HepG2 (cell line): ENCODE results near the gene ESPN. TPM values are rescaled to one million over a fixed set of nuclear protein-coding genes. Genes with fewer than 3 reads are reported as not detected.

Experiments used
- CEBPG ChIP-seq: IDR thresholded peaks from 2 replicates; pipeline ENCODE4 v1.6.1; 2016
- ELF3 ChIP-seq: IDR thresholded peaks from 2 replicates; pipeline ENCODE4 v1.6.1; 2016; ENCODE audit warnings: missing genetic modification reagents, missing compliant biosample characterization
- ELF4 ChIP-seq: sonication (generic); formaldehyde crosslinking; IDR thresholded peaks from 2 replicates; pipeline ENCODE4 v1.5.0; 2020; ENCODE audit warnings: missing genetic modification reagents, mild to moderate bottlenecking, moderate library complexity, borderline replicate concordance
- HDAC6 ChIP-seq: fragments of 200-600 bp; sonication (generic); IDR thresholded peaks from 2 replicates; pipeline ENCODE4 v1.7.0; 2017; ENCODE audit warnings: mild to moderate bottlenecking, antibody characterized with exemption, low read length, low read depth
- KAT8 ChIP-seq: IDR thresholded peaks from 2 replicates; pipeline ENCODE4 v1.6.1; 2016; ENCODE audit warnings: missing genetic modification reagents, missing compliant biosample characterization
- MAFF ChIP-seq: IDR thresholded peaks from 2 replicates; pipeline ENCODE4 v1.6.1; 2011; ENCODE audit warnings: low read depth, low read length, improper control_type of control experiment
- MEIS1 ChIP-seq: sonication (generic); formaldehyde crosslinking; IDR thresholded peaks from 2 replicates; pipeline ENCODE4 v1.9.0; 2021; ENCODE audit warnings: mild to moderate bottlenecking, missing genetic modification reagents, moderate library complexity, borderline replicate concordance
- MTF2 ChIP-seq: sonication (generic); formaldehyde crosslinking; IDR thresholded peaks from 2 replicates; pipeline ENCODE4 v1.5.0; 2020; ENCODE audit warnings: missing genetic modification reagents, borderline replicate concordance
- MXI1 ChIP-seq: IDR thresholded peaks from 3 replicates; pipeline ENCODE4 v1.6.1; 2012; ENCODE audit warnings: low read depth, low read length, inconsistent platforms, borderline replicate concordance
- NR2F1 ChIP-seq, 2 experiments: fragments of 450-650 bp in 1 of 2; formaldehyde crosslinking in 1 of 2; IDR thresholded peaks; 2 replicates each; pipeline versions ENCODE4 v1.5.0 to v1.6.1; 2016 to 2020; ENCODE audit warnings: mild to moderate bottlenecking in 1 of 2, missing compliant biosample characterization in 1 of 2, missing genetic modification reagents in 1 of 2, moderate library complexity in 1 of 2
- NR2F2 ChIP-seq: IDR thresholded peaks from 2 replicates; pipeline ENCODE4 v1.6.1; 2012; ENCODE audit warnings: low read depth, inconsistent platforms, borderline replicate concordance
- PCBP1 ChIP-seq: fragments of 200-400 bp; formaldehyde crosslinking; IDR thresholded peaks from 2 replicates; pipeline ENCODE4 v1.6.1; 2017; ENCODE audit warnings: mild to moderate bottlenecking, low read depth, low read length, borderline replicate concordance
- SNAPC2 ChIP-seq: sonication (generic); formaldehyde crosslinking; IDR thresholded peaks from 2 replicates; pipeline ENCODE4 v1.8.1; 2022; ENCODE audit warnings: mild to moderate bottlenecking, missing genetic modification reagents
- ZFX ChIP-seq: sonication (generic); formaldehyde crosslinking; IDR thresholded peaks from 2 replicates; pipeline ENCODE4 v1.4.0; 2020; ENCODE audit warnings: mild to moderate bottlenecking, low read depth, missing genetic modification reagents, moderate library complexity
- ZNF337 ChIP-seq: sonication (generic); formaldehyde crosslinking; IDR thresholded peaks from 2 replicates; pipeline ENCODE4 v1.5.1; 2020; ENCODE audit warnings: missing genetic modification reagents, low read depth, mild to moderate bottlenecking, borderline replicate concordance
- ZNF33A ChIP-seq: sonication (generic); formaldehyde crosslinking; IDR thresholded peaks from 2 replicates; pipeline ENCODE4 v1.5.1; 2020; ENCODE audit warnings: missing genetic modification reagents, mild to moderate bottlenecking, moderate library complexity, borderline replicate concordance
- ZNF343 ChIP-seq: sonication (generic); formaldehyde crosslinking; IDR thresholded peaks from 2 replicates; pipeline ENCODE4 v1.4.0; 2020; ENCODE audit warnings: mild to moderate bottlenecking, missing genetic modification reagents
- ZNF350 ChIP-seq: sonication (generic); formaldehyde crosslinking; IDR thresholded peaks from 2 replicates; pipeline ENCODE4 v1.4.0; 2020; ENCODE audit warnings: mild to moderate bottlenecking, low read depth, missing genetic modification reagents, borderline replicate concordance
- ZNF563 ChIP-seq: sonication (generic); formaldehyde crosslinking; IDR thresholded peaks from 2 replicates; pipeline ENCODE4 v1.8.0; 2022; ENCODE audit warnings: mild to moderate bottlenecking, moderate library complexity, missing genetic modification reagents
- ZNF564 ChIP-seq: sonication (generic); formaldehyde crosslinking; IDR thresholded peaks from 2 replicates; pipeline ENCODE4 v1.8.1; 2023; ENCODE audit warnings: mild to moderate bottlenecking, missing genetic modification reagents
- polyA plus RNA-seq, 8 experiments: library from polyadenylated mRNA; depleted of rRNA in 3 of 8; stranded (reverse) in 7 of 8; unstranded in 1 of 8; fragments of >200 nt; fragmentation: Illumina TruSeq in 4 of 8; extraction: Trizol in 4 of 8; gene quantifications; 2 replicates each; pipeline versions ENCODE4 v1.2.1 to v1.2.3, GENCODE V29; 2011 to 2016; ENCODE audit warnings: low read depth in 4 of 8, missing spikeins in 1 of 8, mixed read lengths in 1 of 8; ENCODE audit not compliant: insufficient read depth in 1 of 8
- total RNA-seq, 5 experiments: library from RNA; depleted of rRNA; stranded (reverse); fragments of >200 nt; fragmentation: Illumina TruSeq; extraction: Trizol; gene quantifications; 2 replicates each; pipeline ENCODE4 v1.2.3, GENCODE V29; 2016; ENCODE audit warnings: low read depth in 1 of 5
- TF ChIP-seq, protein P1 (sequence below): sonication (generic); formaldehyde crosslinking; IDR thresholded peaks from 2 replicates; pipeline ENCODE4 v1.4.0; 2020; ENCODE audit warnings: missing genetic modification reagents
- TF ChIP-seq, protein P2 (sequence below), 2 experiments: fragments of 450-650 bp in 1 of 2; sonication (generic) in 1 of 2; formaldehyde crosslinking; IDR thresholded peaks; 2 replicates each; pipeline versions ENCODE4 v1.5.0 to v1.8.0; 2020 to 2022; ENCODE audit warnings: mild to moderate bottlenecking in 1 of 2, missing genetic modification reagents in 1 of 2
- TF ChIP-seq, protein P3 (sequence below): sonication (generic); formaldehyde crosslinking; IDR thresholded peaks from 2 replicates; pipeline ENCODE4 v1.8.0; 2022; ENCODE audit warnings: mild to moderate bottlenecking, missing genetic modification reagents; ENCODE audit not compliant: insufficient replicate concordance

The ESPN gene
- total and polyA plus RNA-seq, 2 of the 13 experiments (the other 11 are each of a cell fraction or from before 2014, with no cell fraction given) = 48.6 to 54.2 TPM

DNA sequence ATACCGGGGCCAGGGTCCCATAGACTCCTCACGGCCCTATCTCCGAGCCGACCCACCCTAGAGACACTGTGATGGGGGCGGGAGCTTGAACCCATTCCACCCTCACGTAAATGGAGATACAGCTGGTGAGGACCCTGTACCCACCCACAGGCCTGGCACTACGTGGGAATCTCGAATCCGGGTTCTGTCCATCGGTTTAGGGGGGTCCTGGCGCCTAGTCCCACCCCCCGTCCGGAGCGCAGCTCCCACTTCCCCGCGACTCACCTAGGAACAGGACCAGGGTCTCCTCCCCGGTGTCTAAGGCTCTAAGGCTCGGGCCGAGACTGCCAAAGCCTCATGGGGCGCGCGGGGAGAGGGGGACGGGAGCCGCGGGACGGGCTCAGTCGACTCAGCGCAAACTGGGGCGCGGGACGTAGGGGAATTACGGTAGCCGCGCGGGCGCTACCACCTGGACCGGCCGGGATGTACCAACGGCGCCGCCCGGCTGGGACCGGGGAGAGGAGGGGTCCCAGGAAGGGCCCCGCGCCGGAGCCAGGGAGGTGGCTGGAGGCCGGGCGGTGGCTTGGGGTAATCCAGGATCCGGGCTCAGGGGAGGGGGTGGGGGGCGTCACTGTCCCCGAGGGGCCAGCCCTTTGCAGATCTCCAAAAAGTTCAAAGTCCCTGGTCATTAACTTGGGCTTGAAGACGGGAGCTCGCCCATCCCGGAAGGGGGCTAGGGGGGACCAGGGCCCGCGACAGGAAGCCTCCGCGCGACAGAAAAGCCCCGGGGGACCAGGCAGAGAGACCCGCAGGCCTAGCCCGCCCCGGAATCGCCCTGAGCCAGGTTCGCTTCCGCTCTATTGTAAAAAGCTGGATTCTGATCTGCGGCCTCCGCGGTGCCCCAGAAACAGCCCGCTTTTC, 65.9 kb downstream of the ESPN start (continued):
- TF ChIP-seq, protein P1, sequence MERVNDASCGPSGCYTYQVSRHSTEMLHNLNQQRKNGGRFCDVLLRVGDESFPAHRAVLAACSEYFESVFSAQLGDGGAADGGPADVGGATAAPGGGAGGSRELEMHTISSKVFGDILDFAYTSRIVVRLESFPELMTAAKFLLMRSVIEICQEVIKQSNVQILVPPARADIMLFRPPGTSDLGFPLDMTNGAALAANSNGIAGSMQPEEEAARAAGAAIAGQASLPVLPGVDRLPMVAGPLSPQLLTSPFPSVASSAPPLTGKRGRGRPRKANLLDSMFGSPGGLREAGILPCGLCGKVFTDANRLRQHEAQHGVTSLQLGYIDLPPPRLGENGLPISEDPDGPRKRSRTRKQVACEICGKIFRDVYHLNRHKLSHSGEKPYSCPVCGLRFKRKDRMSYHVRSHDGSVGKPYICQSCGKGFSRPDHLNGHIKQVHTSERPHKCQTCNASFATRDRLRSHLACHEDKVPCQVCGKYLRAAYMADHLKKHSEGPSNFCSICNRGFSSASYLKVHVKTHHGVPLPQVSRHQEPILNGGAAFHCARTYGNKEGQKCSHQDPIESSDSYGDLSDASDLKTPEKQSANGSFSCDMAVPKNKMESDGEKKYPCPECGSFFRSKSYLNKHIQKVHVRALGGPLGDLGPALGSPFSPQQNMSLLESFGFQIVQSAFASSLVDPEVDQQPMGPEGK (CRISPR knock-in tag) = peak; percentile 71
- 0 out of 2 replicates have a peak, but pooled peaks have one; percentile 87 for TF ChIP-seq ZNF343 (CRISPR knock-in tag)
- TF ChIP-seq MTF2 (CRISPR knock-in tag) = no peak
- TF ChIP-seq NR2F2 = peak; percentile 19; the same call in 1 of the 2 replicates
- peak; percentile 68; the same call in 1 of the 2 replicates for TF ChIP-seq ZNF350
- TF ChIP-seq SNAPC2 (CRISPR knock-in tag) = 0 out of 2 replicates have a peak, but pooled peaks have one; percentile 50
- TF ChIP-seq ZNF563 (CRISPR knock-in tag) = peak; percentile 68; the same call in 1 of the 2 replicates
- TF ChIP-seq MAFF = peak; percentile 1; the same call in 1 of the 2 replicates
- TF ChIP-seq, protein P2, sequence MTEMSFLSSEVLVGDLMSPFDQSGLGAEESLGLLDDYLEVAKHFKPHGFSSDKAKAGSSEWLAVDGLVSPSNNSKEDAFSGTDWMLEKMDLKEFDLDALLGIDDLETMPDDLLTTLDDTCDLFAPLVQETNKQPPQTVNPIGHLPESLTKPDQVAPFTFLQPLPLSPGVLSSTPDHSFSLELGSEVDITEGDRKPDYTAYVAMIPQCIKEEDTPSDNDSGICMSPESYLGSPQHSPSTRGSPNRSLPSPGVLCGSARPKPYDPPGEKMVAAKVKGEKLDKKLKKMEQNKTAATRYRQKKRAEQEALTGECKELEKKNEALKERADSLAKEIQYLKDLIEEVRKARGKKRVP (CRISPR knock-in tag; IDR thresholded peaks at IDR 0.05) = 0 out of 4 replicates have a peak, but pooled peaks of 1 of the 2 experiments have one; percentile 8
- TF ChIP-seq PCBP1 = 0 out of 2 replicates have a peak, but pooled peaks have one; percentile 17
- peak; percentile 74 for TF ChIP-seq ZFX (CRISPR knock-in tag)
- 0 out of 3 replicates have a peak, but pooled peaks have one; percentile 36 for TF ChIP-seq MXI1
- TF ChIP-seq, protein P3, sequence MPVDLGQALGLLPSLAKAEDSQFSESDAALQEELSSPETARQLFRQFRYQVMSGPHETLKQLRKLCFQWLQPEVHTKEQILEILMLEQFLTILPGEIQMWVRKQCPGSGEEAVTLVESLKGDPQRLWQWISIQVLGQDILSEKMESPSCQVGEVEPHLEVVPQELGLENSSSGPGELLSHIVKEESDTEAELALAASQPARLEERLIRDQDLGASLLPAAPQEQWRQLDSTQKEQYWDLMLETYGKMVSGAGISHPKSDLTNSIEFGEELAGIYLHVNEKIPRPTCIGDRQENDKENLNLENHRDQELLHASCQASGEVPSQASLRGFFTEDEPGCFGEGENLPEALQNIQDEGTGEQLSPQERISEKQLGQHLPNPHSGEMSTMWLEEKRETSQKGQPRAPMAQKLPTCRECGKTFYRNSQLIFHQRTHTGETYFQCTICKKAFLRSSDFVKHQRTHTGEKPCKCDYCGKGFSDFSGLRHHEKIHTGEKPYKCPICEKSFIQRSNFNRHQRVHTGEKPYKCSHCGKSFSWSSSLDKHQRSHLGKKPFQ = peak; percentile 25
- TF ChIP-seq HDAC6 = no peak
- peak; percentile 61; the same call in 1 of the 2 replicates for TF ChIP-seq MEIS1 (CRISPR knock-in tag)
- TF ChIP-seq ELF3 (CRISPR knock-in tag) = peak; percentile 12; the same call in 1 of the 2 replicates
- TF ChIP-seq NR2F1 (CRISPR knock-in tag; IDR thresholded peaks at IDR 0.05) = no peak
- TF ChIP-seq ZNF33A (CRISPR knock-in tag) = no peak
- TF ChIP-seq KAT8 = peak; percentile 44; the same call in 1 of the 2 replicates
- 0 out of 2 replicates have a peak, but pooled peaks have one; percentile 12 for TF ChIP-seq CEBPG (CRISPR knock-in tag)
- no peak for TF ChIP-seq ZNF564
- no peak for TF ChIP-seq ZNF337 (CRISPR knock-in tag)
- TF ChIP-seq ELF4 = peak; percentile 84; the same call in 1 of the 2 replicates
